Fibroblast of the aortic adventitia (primary cell): Measurements from ENCODE around the gene CDC42BPA. TPM values are rescaled to one million over a fixed set of nuclear protein-coding genes. Genes with fewer than 3 reads are reported as not detected.

Experiments used
- DNase-seq: peaks from one replicate; pipeline ENCODE4 v3.0.0-alpha.2; 2010; ENCODE audit warnings: low read depth
- H3K4me3 ChIP-seq: 2 replicates; pipeline ENCODE4 v1.5.1; 2011; ENCODE audit warnings: low read depth, mild to moderate bottlenecking, control low read depth, low read length, moderate library complexity
- CTCF ChIP-seq: IDR thresholded peaks from 2 replicates; pipeline ENCODE4 v1.5.1; 2011; ENCODE audit warnings: mild to moderate bottlenecking, low read length, control low read depth, inconsistent platforms; ENCODE audit not compliant: insufficient read depth
- total RNA-seq: library from RNA; depleted of rRNA; stranded (reverse); fragments of >200 nt; gene quantifications from 2 replicates; pipeline ENCODE4 v1.2.3, GENCODE V29; 2012; ENCODE audit warnings: low replicate concordance

The CDC42BPA gene
- total RNA-seq, 1 donor, result 82.5 TPM

- no peak for DNase-seq
Measured at GRCh38 chr1:226954337-226954736, 364.0 kb downstream of the CDC42BPA start.

GRCh38 chr1:226953175-226953800 lies 365.0 kb downstream of the CDC42BPA start:
- TF ChIP-seq CTCF, result no peak
- H3K4me3 ChIP-seq, result no peak overlapping the region
- no peak for DNase-seq

More at GRCh38 chr1:226954337-226954736, 364.0 kb downstream of the CDC42BPA start:
- H3K4me3 ChIP-seq, result no peak overlapping the region
- TF ChIP-seq CTCF, result no peak

GRCh38 chr1:226952118-226952441 lies 366.2 kb downstream of the CDC42BPA start:
- TF ChIP-seq CTCF, result no peak
- no peak for DNase-seq

GRCh38 chr1:226951286-226952117 lies 366.8 kb downstream of the CDC42BPA start:
- TF ChIP-seq CTCF, result no peak
- H3K4me3 ChIP-seq, result no peak overlapping the region
- DNase-seq, result no peak

More at GRCh38 chr1:226952118-226952441, 366.2 kb downstream of the CDC42BPA start:
- no peak overlapping the region for H3K4me3 ChIP-seq

- DNase-seq, result no peak
- TF ChIP-seq CTCF, result no peak
- H3K4me3 ChIP-seq, result no peak overlapping the region
Measured at GRCh38 chr1:226950871-226951270, 367.4 kb downstream of the CDC42BPA start.

GRCh38 chr1:226950316-226950715 lies 368.0 kb downstream of the CDC42BPA start:
- DNase-seq, result no peak
- H3K4me3 ChIP-seq, result no peak overlapping the region
- no peak for TF ChIP-seq CTCF
